GM19099 (cell line): ENCODE results near the gene SPACA5B.
"Not testable (repeated sequence)": the region's sequence is repeated elsewhere in the genome, so short reads cannot be mapped to it uniquely, and the experiment has no call there.

Source experiments
- POLR2A ChIP-seq: IDR thresholded peaks from 3 replicates; pipeline ENCODE4 v1.6.1; 2011; ENCODE audit warnings: low read depth; ENCODE audit not compliant: insufficient read length; ENCODE audit errors: extremely low read depth

SPACA5B gene

GRCh38 chrX:48130326-48130725 is at the start of gene SPACA5B:
SPACA5B (plus strand) TSS chrX:48130626; CDS start chrX:48130688, 62 bp downstream.
- TF ChIP-seq POLR2A, result not testable (repeated sequence)

- TF ChIP-seq POLR2A, result no peak
Observed at GRCh38 chrX:48083212-48083611, 47.2 kb upstream of the SPACA5B start.

GRCh38 chrX:48083706-48084105 is 46.7 kb upstream of the SPACA5B start:
- no peak for TF ChIP-seq POLR2A

- no peak for TF ChIP-seq POLR2A
Observed at GRCh38 chrX:48086082-48086481, 44.3 kb upstream of the SPACA5B start.

- TF ChIP-seq POLR2A, result no peak
Observed at GRCh38 chrX:48090123-48090522, 40.3 kb upstream of the SPACA5B start.

- TF ChIP-seq POLR2A, result no peak
Observed at GRCh38 chrX:48101443-48101842, 29.0 kb upstream of the SPACA5B start.

GRCh38 chrX:48102874-48103374 is 27.5 kb upstream of the SPACA5B start:
- no peak for TF ChIP-seq POLR2A

- no peak for TF ChIP-seq POLR2A
Observed at GRCh38 chrX:48107717-48108116, 22.7 kb upstream of the SPACA5B start.

- no peak for TF ChIP-seq POLR2A
Observed at GRCh38 chrX:48153769-48154168, 23.3 kb downstream of the SPACA5B start.

GRCh38 chrX:48154796-48155195 is 24.4 kb downstream of the SPACA5B start:
- no peak for TF ChIP-seq POLR2A

- no peak for TF ChIP-seq POLR2A
Observed at GRCh38 chrX:48156014-48156413, 25.6 kb downstream of the SPACA5B start.

- TF ChIP-seq POLR2A, result no peak
Observed at GRCh38 chrX:48165241-48165640, 34.8 kb downstream of the SPACA5B start.

GRCh38 chrX:48179691-48180090 is 49.3 kb downstream of the SPACA5B start:
- no peak for TF ChIP-seq POLR2A

- no peak for TF ChIP-seq POLR2A
Observed at GRCh38 chrX:48180811-48181210, 50.4 kb downstream of the SPACA5B start.
